ENCODE measurements around the gene B4GALT7.

Gene B4GALT7

GRCh38 chr5:177595026-177595585 is 4.8 kb upstream of the B4GALT7 start:
- H3K4me3 ChIP-seq (ENCODE audit: low read depth, low read length) = no peak overlapping the region
- no peak for TF ChIP-seq CTCF (IDR thresholded peaks at IDR 0.05; ENCODE audit: low read depth, low read length)
- no peak for TF ChIP-seq MAX (IDR thresholded peaks at IDR 0.05; ENCODE audit: low read depth, low read length)
- no peak for TF ChIP-seq MYC (IDR thresholded peaks at IDR 0.05; ENCODE audit: low read depth, low read length)
- TF ChIP-seq POLR2A (IDR thresholded peaks at IDR 0.05; ENCODE audit: extremely low read depth, insufficient read length) = no peak
- DNase-seq (ENCODE audit: low read depth) = no peak

- DNase-seq (ENCODE audit: low read depth) = no peak
- TF ChIP-seq POLR2A (IDR thresholded peaks at IDR 0.05; ENCODE audit: extremely low read depth, insufficient read length) (no peak), MAX (IDR thresholded peaks at IDR 0.05; ENCODE audit: low read depth, low read length) (no peak), CTCF (IDR thresholded peaks at IDR 0.05; ENCODE audit: low read depth, low read length) (no peak), MYC (IDR thresholded peaks at IDR 0.05; ENCODE audit: low read depth, low read length) (no peak)
- H3K4me3 ChIP-seq (ENCODE audit: low read depth, low read length) = no peak overlapping the region
Measured at GRCh38 chr5:177595991-177596774, 3.7 kb upstream of the B4GALT7 start.

- no peak overlapping the region for H3K4me3 ChIP-seq (ENCODE audit: low read depth, low read length)
- no peak for TF ChIP-seq MYC (IDR thresholded peaks at IDR 0.05; ENCODE audit: low read depth, low read length)
- TF ChIP-seq POLR2A (IDR thresholded peaks at IDR 0.05; ENCODE audit: extremely low read depth, insufficient read length) = no peak
- TF ChIP-seq MAX (IDR thresholded peaks at IDR 0.05; ENCODE audit: low read depth, low read length) = no peak
- no peak for TF ChIP-seq CTCF (IDR thresholded peaks at IDR 0.05; ENCODE audit: low read depth, low read length)
- no peak for DNase-seq (ENCODE audit: low read depth)
Measured at GRCh38 chr5:177596775-177597238, 3.1 kb upstream of the B4GALT7 start.

GRCh38 chr5:177598477-177598876 is 1.5 kb upstream of the B4GALT7 start:
- H3K4me3 ChIP-seq (ENCODE audit: low read depth, low read length) = no peak overlapping the region
- no peak for DNase-seq (ENCODE audit: low read depth)
- TF ChIP-seq CTCF (IDR thresholded peaks at IDR 0.05; ENCODE audit: low read depth, low read length) (no peak), MYC (IDR thresholded peaks at IDR 0.05; ENCODE audit: low read depth, low read length) (no peak), POLR2A (IDR thresholded peaks at IDR 0.05; ENCODE audit: extremely low read depth, insufficient read length) (no peak), MAX (IDR thresholded peaks at IDR 0.05; ENCODE audit: low read depth, low read length) (no peak)

- DNase-seq (ENCODE audit: low read depth) = no peak
- TF ChIP-seq POLR2A (IDR thresholded peaks at IDR 0.05; ENCODE audit: extremely low read depth, insufficient read length) (no peak), MAX (IDR thresholded peaks at IDR 0.05; ENCODE audit: low read depth, low read length) (no peak), CTCF (IDR thresholded peaks at IDR 0.05; ENCODE audit: low read depth, low read length) (no peak), MYC (IDR thresholded peaks at IDR 0.05; ENCODE audit: low read depth, low read length) (no peak)
- H3K4me3 ChIP-seq (ENCODE audit: low read depth, low read length) = peak overlapping the region; percentile 95
Measured at GRCh38 chr5:177600508-177601018, 631 bp downstream of the B4GALT7 start.

All from NB4 (cell line).